ENCODE results near the gene PDGFRB.

Gene PDGFRB

DNA sequence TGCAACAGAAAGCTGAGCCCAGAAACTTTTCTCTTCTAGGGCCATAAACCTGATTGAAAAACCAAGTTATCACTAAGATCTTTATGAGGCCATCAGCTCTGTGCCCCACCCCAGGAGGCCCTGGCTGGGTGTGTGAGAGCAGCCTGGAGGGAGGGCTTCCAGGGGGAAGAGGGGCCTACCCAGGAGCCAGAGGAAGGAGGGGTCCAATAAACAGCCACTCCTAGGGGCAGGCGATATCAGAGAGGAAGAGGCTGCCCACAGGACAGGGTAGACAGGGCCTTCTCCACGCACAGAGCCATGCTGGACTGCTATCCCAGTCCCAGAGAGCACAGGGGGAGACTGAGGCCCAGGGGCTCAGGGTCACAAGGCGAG lies 6.5 kb upstream of the PDGFRB start:
- FAIRE-seq: no peak

DNA sequence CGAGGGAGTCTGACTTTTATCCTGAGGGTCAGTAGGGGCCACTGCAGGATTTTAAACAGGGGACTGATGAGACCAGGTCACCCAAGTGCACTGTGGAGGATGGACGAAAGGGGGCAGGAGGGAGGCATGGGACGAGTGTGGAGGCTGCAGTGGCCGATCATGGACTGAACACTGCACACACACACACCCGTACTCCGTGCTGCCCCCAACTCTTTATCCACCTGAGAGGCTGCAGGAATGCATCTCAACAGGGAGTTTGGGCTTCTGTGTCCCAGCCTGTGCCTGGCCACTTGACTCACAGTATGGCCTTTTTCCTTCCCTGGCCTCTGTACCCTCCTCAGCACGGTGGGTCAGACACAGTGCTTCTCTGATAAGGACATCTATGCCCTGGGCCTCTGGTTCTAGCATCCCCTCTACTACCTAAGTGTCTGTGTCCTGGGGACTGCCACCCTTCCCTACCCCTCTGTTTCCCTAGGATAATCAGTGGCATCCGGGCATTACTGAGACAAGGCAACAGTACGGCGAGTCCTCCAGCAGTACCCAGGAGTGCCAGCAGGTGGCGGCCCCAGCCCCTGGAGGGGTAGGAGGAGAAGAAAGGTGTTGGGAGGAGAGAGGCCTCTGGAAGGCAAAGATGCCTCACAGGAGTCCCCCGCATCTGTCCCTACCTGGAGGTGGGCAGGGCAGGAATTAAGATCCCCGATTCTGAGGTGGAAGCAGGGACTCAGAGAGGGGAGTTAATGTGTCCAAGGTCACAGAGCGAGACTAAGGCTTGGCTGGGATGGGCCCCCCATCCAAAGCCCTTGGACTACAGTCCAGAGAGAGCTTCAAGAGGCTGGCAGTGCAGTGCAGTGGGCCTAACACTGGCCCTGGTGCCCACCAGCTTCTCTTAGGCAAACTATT lies 5.8 kb upstream of the PDGFRB start:
- no peak for FAIRE-seq

DNA sequence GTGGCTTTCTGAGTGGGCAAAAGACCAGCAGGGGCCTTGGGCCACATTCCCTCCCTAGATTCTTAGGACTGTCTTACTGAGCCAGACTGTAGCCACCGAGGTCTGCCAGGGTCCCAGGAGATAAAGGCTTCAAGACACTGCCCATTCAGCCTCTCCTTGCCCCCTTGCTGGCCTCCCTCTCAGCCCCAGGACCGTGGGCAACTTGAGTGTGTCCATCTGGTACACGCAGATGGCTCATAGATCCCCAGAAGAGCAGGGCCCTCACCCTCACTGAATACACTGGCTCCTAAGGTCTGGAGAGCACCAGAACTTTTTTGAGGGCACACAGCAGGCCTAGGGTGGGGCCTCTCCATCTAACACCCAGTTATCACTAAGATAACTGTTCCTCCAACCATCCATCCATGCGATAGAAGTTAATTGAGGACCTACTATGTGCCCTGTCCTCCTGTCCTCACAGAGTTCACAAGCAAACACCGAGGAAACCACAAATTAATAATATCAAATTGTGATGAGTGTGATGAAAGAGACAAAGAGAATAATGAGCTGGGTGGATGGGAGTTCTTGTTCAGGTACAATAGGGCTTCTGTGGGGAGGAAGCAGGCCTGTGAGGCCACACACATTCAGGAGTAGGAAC lies 4.9 kb upstream of the PDGFRB start:
- FAIRE-seq: no peak

DNA sequence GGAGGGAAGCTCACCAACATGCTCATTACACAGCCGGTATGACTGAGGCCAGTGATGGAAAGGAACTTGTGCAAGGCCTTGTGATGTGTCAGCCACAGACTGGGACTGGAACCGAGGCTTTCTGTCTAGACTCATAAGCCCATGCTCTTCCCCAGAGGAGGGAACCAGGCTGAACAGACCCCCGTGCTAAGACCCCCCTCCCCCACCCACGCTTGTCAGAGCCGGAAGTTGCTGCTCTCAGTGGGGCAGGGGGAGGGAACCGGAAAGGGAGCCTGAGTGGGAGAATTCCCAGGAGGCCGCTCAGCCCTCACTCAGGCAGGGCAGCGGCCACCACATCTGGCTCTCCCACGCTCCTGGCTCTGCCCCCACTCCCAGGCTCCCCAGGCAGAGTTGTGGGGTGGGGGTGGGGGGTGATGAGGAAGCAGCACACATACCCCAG lies 4.1 kb upstream of the PDGFRB start:
- no peak for FAIRE-seq

DNA sequence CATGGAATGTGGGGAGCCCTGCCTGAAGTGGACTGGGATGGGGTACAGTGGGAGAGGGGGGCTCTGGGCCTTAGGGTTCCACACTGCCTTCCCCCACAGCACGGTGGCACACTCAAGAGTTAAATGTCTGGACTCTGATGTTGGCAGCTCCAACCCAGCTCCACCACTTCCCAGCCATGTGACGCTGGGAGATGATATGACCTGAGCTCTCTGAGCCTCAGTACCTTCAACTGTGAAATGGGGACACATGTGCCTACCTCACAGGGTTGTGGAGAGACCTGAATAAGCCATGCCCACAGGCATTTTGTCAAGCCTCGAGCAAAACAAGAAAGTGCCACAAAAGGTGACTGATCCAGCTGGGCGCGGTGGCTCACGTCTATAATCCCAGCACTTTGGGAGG lies 3.4 kb upstream of the PDGFRB start:
- FAIRE-seq: no peak

DNA sequence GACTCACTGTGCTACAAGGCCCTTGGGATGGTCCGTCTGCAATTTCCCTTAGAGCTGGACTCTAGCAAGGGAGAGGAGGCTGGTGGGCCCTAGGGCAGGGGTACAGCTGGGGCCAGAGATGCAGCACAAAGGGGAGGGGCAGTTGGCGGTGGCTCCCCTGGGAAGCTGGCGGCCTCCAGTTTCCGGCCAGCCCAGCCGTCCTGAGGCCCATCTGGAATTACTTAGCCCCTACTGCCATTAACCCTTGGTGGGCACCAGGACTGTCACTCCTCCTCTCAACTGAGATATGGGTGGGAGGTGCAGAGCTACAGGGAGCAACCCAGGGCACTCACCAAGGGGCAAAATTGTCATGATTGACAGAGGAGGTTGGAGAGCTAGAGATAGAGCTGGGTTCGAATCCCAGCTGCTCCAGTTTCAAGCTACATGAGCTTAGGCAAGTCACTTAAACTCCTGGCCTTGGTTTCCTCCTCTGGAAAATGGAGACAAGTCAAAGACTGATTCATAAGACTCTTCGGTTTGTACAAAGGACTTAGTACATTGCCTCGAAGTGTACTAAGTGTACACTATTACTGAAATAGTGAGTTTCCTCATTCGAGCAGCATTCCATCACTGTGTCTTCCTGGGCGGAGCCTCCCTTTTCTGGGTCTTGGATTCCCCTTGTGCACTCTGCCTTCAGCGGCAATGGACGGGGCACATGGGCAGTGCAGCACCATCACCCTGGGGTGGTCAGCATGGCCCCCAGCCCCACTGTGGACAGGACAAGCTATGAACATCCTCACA lies 2.7 kb upstream of the PDGFRB start:
- no peak for FAIRE-seq

DNA sequence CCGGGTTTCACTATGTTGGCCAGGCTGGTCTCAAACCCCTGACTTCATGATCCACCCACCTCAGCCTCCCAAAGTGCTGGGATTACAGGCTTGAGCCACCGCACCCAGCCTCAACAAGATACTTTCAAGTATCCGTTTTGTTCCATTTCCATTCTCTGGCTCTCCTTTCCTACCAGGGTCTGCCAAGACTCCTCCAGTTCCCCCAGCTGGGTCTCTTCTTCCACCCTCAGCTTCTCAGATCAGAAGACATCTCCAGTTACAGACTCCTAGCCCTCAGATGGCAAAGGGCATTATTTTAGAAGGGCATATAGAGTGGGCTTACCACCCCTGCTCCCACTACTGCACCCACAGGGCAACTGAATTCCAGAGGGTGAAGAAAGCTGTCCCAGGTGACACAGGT lies 1.5 kb upstream of the PDGFRB start:
- no peak for FAIRE-seq

DNA sequence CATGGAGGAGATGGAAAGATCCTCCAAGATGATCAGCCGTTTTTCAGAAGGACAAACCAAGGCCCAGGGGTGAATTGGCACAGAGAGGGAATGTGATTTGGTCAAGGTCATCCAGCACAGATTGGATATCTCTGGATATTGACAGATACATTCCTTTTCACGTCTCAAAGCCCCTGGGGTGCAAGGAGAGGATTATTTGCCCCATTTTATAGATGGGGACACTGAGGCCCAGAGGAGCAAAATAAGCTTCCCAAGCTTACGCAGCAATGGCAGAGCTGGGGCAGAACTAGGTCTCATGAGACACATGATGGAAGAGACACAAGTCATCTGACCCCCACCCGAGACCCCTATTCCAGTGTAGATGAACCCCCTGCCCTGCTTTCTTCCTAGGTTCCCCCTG lies 895 bp upstream of the PDGFRB start:
- FAIRE-seq: no peak

DNA sequence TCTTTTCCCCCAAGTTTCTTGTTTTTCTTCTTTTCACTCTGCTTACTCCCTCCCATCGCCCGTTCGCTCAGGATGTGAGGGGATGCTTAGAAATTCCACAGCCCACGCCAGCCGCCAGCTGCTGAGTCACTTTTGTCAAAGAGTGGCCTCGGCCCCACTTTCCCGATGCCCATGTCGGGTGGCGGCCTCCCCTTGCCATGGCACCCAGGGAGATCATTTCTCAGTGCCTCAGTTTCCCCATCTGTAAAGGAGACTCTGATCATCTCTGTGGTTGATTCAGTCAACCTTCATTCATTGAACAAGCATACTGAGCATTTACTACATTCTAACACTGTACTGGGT lies 353 bp upstream of the PDGFRB start:
- FAIRE-seq: no peak

DNA sequence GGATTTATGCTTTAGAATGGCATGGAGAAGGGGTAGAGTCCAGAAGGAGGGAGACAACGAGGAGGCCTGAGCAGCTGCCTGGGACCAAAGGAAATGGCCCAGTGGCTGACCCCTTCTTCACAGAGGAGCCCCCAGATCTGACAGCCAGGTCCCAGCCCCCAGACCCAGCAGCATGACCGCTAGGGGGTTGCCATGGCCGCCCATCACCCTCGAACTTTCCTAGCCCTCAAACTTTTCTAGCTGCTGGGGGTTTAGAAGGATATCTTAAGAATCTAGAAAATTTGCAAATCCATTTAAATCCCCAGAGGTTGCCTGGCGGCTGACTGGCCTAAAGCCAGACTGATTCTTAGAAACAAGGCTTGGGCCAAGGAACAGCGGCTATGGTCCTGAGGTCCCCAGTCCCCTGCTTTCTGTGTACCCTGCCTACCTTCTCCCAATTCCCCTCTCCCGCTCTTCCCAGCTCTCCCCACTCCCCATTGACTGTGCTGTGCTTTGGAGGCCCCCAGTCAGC lies 972 bp downstream of the PDGFRB start:
- no peak for FAIRE-seq

DNA sequence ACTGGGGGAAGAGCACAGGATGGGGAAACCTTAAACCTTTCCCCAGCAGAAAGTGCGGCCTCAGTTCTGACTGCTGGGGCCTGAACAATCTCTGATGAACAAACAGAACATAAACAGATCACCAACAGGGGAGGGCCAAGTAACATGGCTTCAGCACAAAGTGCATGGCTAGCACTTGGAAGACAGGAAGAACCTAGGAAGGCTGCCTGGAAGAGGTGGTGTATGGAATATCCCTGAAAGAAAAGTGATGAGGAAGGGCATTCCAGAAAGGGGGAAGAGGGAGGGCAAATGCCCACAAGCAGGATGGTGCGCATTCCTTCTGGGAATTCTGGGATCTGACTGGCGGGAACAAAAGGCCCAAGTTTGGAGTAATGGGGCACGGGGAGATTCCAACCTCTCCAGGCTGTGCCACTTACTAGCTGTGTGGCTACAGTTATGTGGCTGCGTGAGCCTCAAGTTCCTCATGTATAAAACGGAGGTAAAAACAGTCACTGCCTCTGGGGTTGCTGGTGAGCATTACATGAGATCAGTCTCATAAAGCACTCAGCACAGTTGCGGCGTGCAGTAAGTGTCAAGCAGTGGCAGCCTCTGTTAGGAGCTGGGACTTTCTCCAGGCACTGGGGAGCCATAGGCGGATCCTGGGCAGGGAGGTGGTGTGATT lies 1.6 kb downstream of the PDGFRB start:
- no peak for FAIRE-seq

DNA sequence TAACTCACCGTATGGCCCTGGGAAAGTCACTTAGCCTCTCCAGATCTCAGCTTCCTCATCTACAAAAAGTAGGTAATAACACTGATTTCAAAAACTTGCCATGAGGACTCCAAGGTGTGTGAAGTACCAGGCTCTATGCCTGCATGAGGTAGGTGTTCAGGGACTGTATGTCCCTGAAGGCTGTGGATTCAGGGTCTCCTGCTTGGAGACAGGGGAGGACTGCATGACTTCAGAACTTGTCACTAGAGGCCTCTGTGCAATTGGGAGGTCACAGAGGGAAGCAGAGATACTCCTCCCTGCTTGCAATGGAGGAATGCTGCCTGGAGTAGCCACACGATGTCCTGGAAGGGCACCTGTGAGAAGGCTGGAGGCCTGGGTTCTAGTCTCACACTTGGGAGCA lies 2.2 kb downstream of the PDGFRB start:
- no peak for FAIRE-seq

DNA sequence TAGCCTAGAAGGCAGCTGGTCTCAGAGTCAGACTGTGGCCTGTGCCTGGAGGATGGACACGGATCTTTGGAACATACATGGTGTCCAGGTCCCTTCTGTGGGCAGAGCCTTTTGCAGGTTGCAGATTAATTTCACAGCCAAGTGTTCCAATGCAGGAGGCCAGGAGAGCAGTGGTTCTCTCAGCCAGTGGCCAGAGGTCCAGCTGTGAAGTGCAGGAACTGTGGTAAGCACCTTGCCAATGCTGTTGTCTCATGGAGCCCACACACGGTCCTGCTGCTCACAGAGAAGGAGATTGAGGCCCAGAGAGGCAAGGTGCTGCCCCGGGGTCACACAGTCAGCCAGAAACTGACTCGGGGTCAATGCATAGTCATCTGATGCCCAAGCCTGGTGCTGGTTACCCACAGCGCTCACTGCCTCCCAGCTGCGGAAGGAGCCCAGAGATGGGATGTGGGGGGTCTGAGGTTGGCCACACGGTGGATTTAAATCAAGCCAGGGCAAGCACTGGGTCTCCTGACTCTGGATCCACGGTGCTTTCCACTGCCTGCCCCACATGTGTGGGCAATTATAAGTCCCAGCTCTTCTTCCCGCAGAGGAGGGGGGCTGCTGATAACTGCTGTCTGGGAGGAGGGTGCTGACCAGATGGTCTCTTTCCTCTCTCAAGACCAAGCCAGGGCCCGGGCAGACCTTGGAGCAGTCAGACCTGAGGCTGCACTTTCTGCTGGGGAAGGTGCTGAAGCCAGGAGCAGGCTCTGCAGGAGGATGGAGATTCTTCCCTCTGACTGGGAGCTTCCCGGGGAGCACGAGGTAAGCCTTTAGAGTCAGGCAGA lies 2.8 kb downstream of the PDGFRB start:
- no peak for FAIRE-seq

DNA sequence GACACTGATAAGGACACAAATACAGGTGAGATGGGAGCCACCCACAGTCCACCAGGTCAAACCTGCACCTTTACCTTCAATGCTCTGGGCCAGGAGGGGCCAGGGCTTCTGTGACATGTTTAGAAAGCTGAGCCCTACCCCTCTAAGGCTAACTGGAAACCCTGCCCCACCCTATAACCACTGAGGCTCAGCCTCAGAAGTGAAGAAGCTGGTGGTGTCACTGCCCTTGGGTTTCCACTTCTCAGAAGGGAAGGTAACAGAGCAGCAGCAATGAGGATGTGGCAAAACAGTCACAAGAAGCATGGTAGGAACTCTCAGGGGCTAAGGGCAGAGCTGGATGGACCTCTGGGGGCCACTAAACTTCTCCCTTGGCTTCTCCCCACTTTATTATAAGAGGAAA lies 6.0 kb downstream of the PDGFRB start:
- FAIRE-seq: no peak

DNA sequence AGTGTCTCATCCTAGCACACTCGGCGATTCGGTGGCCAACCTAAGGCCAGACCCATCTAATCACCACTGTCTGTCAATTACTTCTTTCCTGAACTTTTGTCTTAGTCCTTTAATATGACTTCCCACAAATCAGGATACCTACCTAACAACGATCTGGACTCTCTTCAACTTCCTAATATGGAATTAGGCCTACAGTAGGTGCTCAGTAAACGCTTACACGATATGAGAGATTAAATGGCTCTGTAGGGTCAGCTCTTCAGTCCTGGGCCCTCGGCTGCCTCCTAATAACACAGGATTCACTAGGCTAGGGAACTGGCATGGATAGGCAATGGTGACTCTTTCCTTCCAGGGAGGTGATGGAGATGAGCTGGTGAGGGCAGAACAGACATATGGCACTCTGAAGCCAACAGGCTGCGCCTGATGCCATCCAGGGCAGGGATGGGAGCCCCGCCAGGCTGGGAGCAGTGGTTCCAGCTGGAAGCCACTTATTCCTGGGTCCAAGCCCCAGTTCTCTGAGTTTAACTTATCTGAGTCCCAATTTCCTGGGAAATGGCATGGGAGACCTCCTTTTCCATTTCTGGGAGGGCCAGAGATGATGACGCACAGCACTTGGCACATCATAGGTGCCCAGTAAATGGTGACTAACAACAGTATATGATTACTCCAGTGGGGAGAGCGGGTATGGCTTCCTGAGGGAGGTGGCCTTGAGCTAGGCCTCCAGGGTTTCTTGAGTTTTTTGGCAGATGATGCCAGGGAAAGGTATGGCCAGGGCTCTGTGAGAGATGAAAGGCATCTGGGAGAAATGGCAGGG lies 7.3 kb downstream of the PDGFRB start:
- no peak for FAIRE-seq

DNA sequence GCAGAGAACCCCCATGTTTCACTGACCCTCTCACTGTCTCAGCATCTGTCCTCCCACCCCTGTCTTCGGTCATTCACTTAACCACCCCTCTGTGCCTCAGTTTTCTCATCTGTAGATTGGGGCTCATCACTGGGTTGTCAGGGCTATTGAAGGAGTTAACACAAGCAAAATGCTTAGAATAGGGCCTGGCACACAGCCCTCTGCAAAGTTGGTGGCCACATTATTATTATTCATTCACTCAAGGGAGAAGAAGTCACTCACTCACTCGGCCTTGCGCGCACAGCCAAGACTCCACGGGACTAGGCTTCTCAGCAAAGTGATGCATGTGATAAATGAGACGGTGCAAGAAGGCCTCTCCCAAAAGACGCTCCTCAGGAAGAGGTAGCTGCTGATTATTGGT lies 8.0 kb downstream of the PDGFRB start:
- FAIRE-seq: no peak

DNA sequence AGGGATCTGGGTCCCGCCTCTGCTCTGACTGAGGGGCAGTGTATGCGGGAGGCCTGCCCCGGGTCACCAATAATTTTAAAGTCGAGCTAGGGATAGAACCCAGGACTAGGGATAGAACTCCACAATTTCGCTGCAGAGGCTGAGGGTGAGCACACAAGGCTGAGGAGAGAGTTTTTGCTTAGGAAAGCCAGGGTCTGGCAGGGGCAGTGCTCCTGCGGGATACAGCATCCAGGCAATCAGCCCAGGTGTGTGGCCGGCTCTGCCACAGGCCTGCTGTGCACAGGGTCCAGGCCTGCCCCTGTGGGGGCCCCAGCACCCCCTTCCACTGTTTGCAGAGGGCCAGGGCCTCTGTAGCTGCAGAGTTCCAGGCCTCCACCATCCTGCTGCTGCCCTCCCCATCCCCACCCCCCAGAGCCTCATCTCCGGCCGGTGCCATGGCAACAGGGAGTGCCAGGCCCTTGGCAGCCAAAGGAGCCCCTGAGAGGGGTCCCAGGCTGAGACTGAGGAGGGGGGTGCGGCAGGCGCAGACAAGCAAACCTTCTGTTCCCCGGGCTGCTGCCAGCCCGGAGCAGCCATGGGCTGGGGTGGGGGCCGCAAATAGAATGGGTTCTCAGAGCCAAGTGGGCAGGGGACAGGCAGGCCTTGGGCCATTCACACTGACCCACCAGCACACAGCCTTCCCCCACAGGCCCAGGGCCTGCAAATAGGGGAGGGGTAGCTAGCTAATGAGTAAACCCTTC lies 8.6 kb downstream of the PDGFRB start:
- FAIRE-seq: no peak

DNA sequence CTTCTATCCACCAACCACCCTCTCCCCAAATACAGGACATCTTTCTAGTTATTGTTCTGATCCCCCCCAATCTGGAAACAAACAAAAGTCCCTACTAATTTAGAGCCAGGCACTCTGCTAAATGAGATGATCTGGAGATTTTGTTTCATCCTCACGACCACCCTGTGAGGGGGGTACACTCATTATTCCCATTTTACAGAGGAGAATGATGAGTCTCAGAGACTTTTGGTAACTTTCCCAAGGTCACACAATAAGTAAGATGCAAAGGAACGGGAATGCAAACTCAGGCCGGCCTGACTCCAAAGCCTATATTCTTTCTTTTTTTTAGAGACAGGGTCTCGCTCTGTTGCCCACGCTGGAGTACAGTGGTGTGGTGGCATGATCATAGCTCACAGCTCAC lies 9.4 kb downstream of the PDGFRB start:
- FAIRE-seq: no peak

DNA sequence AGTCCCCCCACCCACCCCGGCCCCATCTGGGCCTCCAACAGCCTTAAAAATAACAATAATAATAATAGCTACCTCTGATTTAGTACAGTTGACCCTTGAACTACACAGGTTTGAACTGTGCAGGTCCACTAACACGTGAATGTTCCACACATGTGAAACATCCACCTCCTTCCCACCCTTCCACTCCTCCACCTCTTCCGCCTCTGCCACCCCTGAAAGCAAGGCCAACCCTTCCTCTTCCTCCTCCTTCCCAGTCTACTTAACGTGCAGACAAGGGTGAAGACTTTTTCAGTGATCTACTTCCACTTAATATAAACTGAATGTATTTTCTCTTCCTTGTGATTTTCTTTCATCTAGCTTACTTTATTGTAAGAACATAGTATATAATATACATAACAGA lies 10.8 kb downstream of the PDGFRB start:
- no peak for FAIRE-seq

DNA sequence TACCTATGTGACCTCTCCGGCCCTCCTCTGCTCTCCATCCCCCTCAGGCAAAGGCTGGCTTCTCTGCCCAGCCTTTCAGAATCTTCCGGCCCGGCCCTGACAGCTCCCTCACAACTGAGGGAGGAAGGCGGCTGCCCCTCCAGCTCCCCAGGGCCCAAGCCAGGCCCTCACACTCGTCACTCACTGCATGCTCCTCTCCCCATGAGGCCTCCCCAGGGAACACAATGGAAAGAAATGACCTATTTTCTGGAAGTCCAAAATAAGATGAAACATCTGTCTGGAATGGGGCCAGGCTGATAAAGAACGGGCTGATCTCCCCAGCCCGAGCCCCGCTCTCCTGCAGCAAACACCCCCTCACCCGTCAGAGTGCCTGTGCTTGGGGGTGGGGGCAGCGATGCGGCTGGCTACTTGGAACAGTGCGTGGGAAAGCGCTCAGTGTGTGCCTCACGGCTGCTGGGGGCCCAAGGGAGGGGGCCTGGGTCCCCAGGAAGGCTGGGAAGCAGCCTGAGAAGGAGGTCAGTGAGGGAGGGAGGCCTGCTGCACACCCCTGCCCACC lies 11.3 kb downstream of the PDGFRB start:
- FAIRE-seq: no peak

Data from A204.1 (cell line).